H7 (cell line): ENCODE measurements around the gene SHANK2. TPM values are rescaled to one million over a fixed set of nuclear protein-coding genes. Genes with fewer than 3 reads are reported as not detected.

Source experiments
- DNase-seq: peaks from one replicate; pipeline ENCODE4 v3.0.0; 2012
- H3K27me3 ChIP-seq: 2 replicates; pipeline ENCODE4 v1.6.0; 2011; ENCODE audit warnings: mild to moderate bottlenecking, low read length; ENCODE audit not compliant: control insufficient read depth, insufficient read depth
- H3K36me3 ChIP-seq: replicated peaks from 2 replicates; pipeline ENCODE4 v1.5.1; 2011; ENCODE audit warnings: low read length; ENCODE audit not compliant: control insufficient read depth, insufficient read depth
- H3K4me3 ChIP-seq: 2 replicates; pipeline ENCODE4 v1.5.1; 2011; ENCODE audit warnings: low read depth, mild to moderate bottlenecking, control low read depth, low read length, moderate library complexity; ENCODE audit not compliant: insufficient read depth
- total RNA-seq: library from RNA; depleted of rRNA; stranded (reverse); fragments of >200 nt; shearing (Covaris generic); gene quantifications from 2 replicates; pipeline ENCODE4 v1.2.3, GENCODE V29; 2014

Gene SHANK2
- total RNA-seq, 1 experiment from 2014 or later: 9.7 TPM

GRCh38 chr11:71282581-71283351, 30.4 kb upstream of the SHANK2 start:
- H3K36me3 ChIP-seq: no peaks in the 10 kb centered on the region
- no peaks in the 10 kb centered on the region for H3K27me3 ChIP-seq
- DNase-seq: no peak
- H3K4me3 ChIP-seq: no peak overlapping the region

GRCh38 chr11:71281831-71282230, 29.5 kb upstream of the SHANK2 start:
- Histone ChIP-seq H3K27me3 (no peaks in the 10 kb centered on the region), H3K36me3 (no peaks in the 10 kb centered on the region), H3K4me3 (no peak overlapping the region)
- DNase-seq: no peak

GRCh38 chr11:71281204-71281603, 28.8 kb upstream of the SHANK2 start:
- Histone ChIP-seq H3K4me3 (no peak overlapping the region), H3K36me3 (no peaks in the 10 kb centered on the region), H3K27me3 (no peaks in the 10 kb centered on the region)
- no peak for DNase-seq

- Histone ChIP-seq H3K4me3 (no peak overlapping the region), H3K36me3 (no peaks in the 10 kb centered on the region), H3K27me3 (no peaks in the 10 kb centered on the region)
- DNase-seq: no peak
These were observed 27.7 kb upstream of the SHANK2 start for GRCh38 chr11:71279916-71280645.

DNA sequence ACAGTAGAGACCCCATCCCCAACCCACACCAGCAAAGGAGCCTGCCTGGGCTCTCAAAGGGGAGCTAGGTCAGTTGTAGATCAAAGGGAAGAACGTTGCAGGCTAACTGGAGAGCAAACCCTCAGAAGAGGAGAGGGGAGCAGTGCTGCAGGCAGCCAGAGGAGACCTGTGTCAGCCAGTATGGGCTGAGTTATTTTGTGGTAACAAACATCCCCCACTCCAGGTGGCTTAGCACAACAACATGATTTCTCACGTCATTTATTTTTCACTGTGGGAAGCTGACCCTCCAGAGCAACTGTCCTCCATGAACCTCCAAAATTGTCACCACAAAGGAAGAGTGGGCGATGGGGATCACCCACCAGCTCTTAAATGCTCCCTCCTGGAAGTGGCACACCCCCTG, 19.8 kb upstream of the SHANK2 start:
- Histone ChIP-seq H3K36me3 (no peaks in the 10 kb centered on the region), H3K27me3 (no peaks in the 10 kb centered on the region), H3K4me3 (no peak overlapping the region)
- no peak for DNase-seq

DNA sequence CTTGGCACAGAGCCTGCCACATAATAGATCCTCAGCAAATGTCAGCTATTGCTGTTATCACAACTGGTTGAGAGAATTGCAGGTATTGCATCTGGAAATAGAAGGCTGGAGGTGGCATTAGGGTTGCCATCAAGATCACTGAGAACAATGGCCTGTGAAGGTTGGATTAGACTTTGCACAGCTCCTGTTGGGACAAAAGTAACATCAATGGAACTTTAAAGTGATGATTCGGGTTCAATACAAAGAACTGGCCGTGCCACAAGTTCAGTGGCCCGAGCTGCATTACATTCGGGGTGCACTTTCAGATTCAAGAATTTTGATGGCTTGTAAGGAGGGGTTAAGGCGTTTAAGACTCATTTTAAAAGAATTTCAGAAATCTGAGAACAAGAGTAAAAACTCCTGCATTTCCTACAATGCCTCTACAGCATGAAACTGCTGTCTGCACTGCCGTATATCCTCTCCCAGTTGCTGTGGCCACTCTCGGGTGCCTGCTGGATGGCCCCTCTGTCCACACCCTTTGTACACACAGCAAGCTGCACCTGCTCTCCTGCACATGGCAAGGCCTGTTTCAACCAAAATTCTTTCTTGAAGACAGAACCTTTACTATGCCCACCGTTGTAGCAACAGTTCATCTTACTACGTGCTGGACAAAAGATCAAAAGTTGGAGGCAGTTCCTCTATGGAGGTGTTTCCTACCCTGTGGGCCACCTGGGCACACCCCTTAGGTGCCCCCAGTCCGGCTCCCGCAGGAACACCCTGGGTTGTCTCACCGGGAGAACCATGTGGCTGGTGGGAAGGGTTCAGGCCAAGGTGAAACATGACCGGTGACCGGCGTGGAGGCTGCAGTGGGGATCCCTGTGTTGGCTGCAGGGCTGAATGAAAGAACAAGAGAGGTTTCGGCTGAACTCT, 17.5 kb upstream of the SHANK2 start:
- no peaks in the 10 kb centered on the region for H3K27me3 ChIP-seq
- no peak for DNase-seq

GRCh38 chr11:71268706-71269321, 16.4 kb upstream of the SHANK2 start:
- no peak overlapping the region for H3K4me3 ChIP-seq
- no peaks in the 10 kb centered on the region for H3K36me3 ChIP-seq
- no peak for DNase-seq
- no peaks in the 10 kb centered on the region for H3K27me3 ChIP-seq

More for the DNA sequence above, 17.5 kb upstream of the SHANK2 start:
- no peaks in the 10 kb centered on the region for H3K36me3 ChIP-seq
- H3K4me3 ChIP-seq: no peak overlapping the region

DNA sequence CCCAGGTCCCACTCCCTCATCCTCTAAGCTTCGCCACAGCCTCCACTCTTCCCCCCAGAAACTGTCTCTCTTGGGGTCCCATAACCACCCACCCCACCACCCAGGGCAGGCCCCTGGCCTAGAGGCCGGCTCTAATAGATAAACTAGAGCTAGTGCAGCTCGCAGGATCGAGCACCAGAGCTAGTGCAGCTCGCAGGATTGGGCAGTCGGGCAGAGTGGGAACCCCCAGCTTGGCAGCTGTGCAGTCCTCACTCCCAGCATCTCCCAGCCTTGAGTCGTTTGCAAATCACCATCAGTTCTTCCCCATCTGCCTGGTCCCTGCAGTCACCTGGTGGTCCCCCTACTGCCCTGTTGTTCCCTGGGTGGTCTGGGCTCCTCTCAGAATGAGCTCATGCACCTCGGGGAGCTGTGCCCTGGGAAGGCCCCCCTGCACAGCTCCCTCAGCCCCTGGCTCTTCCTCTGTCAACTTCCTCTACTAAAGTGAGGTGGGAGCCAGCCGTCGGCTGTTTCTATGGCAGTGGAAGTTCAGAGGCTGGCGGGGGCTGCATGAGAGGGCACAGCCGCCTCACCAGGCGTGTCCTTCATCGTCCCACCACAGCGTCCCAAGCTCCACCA, 15.5 kb upstream of the SHANK2 start:
- no peaks in the 10 kb centered on the region for H3K27me3 ChIP-seq
- H3K4me3 ChIP-seq: no peak overlapping the region
- no peak for DNase-seq
- H3K36me3 ChIP-seq: no peaks in the 10 kb centered on the region

DNA sequence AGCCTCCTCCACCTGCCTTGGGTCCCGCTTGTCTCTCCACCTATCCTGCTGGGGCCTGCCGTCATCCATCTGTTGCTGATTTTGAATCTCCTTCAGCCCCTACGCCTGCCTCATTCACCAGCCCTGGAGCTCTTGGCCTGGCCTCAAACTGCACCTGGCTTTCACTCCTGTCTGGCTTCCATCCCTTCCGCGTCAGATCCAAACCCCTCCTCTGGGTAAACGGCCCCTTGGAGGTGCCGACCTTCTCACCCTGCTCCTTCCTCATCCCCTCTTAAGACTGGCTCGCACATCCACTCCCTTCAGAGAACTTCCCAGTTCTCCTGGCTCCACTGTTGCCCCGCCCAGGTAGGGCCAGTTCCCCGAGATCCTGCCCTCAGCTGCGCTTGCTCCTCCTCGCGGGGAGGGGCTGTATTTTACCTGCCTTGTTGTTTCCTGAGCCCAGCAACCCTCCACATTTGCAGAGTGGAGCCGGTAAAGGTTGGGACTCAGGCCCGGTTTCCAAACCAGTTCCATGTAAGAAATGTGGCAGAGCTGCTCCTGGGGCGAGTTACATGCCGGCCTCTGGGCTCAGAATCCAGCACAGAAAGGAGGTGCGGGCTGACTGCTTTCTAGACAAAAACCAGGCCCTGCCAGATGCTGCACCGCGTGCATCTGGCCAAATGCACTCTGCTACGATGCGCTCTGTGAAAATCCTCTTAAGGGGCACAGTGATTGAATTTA, 13.9 kb upstream of the SHANK2 start:
- Histone ChIP-seq H3K27me3 (no peaks in the 10 kb centered on the region), H3K4me3 (no peak overlapping the region), H3K36me3 (no peaks in the 10 kb centered on the region)
- peak; percentile 91 for DNase-seq

DNA sequence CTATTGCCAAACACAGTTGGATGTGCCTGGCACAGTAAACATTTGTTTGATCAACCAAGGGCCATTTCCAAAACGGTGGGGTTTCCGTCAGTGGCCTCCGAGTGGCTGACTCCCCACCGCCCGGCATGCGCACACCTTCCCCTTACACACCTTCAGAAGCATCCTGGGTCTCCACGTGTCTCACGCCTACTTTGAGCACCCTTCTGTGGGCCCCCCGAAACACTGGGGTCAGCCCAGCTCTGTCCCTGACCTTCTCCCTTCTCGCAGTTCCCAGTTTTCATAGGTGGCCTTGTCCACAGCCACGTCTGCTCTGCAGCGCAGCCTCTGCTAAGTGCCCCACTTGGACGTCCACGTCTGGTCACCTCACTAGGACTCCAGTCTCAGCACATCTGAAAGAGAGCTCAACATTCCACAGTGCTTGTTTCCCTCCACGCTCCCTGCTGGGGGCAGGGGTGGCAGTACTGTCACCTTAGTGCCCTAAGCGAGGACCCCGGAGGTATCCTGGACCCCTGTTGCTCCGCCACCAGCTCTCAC, 13.2 kb upstream of the SHANK2 start:
- Histone ChIP-seq H3K36me3 (no peaks in the 10 kb centered on the region), H3K4me3 (no peak overlapping the region), H3K27me3 (no peaks in the 10 kb centered on the region)
- no peak for DNase-seq

DNA sequence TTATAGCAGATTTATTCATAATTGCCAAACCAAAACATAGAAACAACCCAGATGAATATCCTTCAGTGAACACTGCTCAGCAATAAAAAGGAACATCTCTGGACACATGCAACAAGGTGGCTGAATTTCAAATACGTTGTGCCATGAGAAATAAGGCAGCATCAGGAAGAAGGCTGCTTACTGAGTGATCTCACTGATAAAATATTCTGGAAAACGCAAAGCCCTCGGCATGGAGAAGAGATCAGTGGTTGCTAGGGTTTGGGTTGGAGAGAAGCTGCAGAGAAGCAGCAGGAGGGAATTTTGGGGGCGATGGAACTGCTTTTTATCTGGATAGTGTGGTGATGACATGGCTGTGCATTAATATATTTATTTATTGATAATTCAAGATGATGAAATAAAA, 11.0 kb upstream of the SHANK2 start:
- Histone ChIP-seq H3K4me3 (no peak overlapping the region), H3K36me3 (no peaks in the 10 kb centered on the region), H3K27me3 (no peaks in the 10 kb centered on the region)
- DNase-seq: no peak

DNA sequence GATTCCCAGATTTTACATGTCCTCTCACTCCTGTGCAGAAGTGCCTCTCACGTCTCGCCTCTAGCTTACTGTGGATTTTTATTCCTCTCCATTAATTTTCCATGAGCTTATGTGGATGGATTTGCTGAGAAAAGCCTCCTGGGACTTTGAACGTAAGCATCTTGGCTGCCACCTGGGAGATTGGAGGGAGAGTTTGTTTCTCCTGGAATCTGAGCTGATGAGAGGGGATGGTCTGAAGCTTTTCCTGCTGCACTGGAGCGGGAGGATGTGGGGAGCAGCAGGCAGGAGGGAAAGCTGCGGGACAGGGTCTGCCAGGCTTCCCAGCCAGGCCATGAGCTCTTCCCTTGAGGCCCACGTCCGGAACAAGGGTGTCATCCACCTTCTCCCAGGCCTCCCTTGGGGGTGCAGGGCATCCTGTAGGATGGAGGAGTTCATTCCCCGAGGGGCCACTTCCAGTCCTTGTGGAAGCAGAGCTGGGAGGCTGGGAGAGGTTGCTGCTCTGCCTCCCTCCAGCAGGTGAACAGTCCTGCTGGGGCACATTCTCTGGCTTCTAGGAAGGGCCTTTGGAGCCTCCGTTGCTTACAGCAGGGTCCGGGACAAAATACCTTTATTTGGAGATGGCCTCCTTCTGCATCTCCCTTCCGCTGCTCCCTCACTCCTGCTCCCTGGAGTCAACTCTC, 3.6 kb upstream of the SHANK2 start:
- Histone ChIP-seq H3K27me3 (peaks cover 3% of the 10 kb centered on the region), H3K4me3 (no peak overlapping the region), H3K36me3 (no peaks in the 10 kb centered on the region)
- no peak for DNase-seq

DNA sequence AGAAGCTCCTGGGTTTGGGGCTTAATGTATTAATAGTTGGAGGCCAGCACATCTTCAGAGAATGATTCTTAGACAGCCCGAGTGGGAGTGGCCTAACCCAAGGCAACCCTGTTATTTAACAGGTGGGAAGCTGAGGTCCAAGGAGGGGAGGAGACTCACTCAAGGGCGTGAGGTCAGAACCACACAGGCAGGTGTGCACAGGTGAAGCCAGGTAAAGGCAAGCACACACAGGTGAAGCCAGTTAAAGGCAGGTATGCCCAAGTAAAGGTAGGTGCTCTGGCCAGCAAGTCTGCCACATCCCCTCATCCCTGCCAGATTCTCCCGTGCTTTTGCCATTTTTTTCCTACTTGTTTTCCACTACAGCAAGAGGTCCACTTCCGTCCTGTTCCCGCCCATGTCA, 2.9 kb upstream of the SHANK2 start:
- H3K4me3 ChIP-seq: no peak overlapping the region
- no peaks in the 10 kb centered on the region for H3K36me3 ChIP-seq
- H3K27me3 ChIP-seq: peaks cover 9% of the 10 kb centered on the region
- no peak for DNase-seq
